CD1c-positive myeloid dendritic cell (primary cell): ENCODE data around the gene GDPD3.
"Not testable (repeated sequence)": the region's sequence is repeated elsewhere in the genome, so short reads cannot be mapped to it uniquely, and the experiment has no call there.

Experiments used
- DNase-seq: peaks from one replicate; pipeline ENCODE4 v3.0.0-alpha.2; 2016; ENCODE audit errors: extremely low spot score

GDPD3 gene

GRCh38 chr16:30124985-30125379 lies 11.6 kb upstream of the GDPD3 start:
- no peak for DNase-seq

- peak; percentile 9 for DNase-seq
Observed at GRCh38 chr16:30122604-30123160, 9.3 kb upstream of the GDPD3 start.

GRCh38 chr16:30121741-30122571 lies 8.6 kb upstream of the GDPD3 start:
- peak; percentile 10 for DNase-seq

GRCh38 chr16:30120340-30121105 lies 7.2 kb upstream of the GDPD3 start:
- DNase-seq: no peak

- DNase-seq: no peak
Observed at GRCh38 chr16:30119428-30119827, 6.1 kb upstream of the GDPD3 start.

GRCh38 chr16:30117768-30118167 lies 4.4 kb upstream of the GDPD3 start:
- no peak for DNase-seq

GRCh38 chr16:30116291-30117207 lies 3.2 kb upstream of the GDPD3 start:
- DNase-seq: no peak

GRCh38 chr16:30115238-30115637 lies 1.9 kb upstream of the GDPD3 start:
- DNase-seq: no peak

GRCh38 chr16:30114833-30115232 lies 1.5 kb upstream of the GDPD3 start:
- DNase-seq: not testable (repeated sequence)

- no peak for DNase-seq
Observed at GRCh38 chr16:30114411-30114810, 1.1 kb upstream of the GDPD3 start.

GRCh38 chr16:30113711-30114333 lies 485 bp upstream of the GDPD3 start:
- DNase-seq: no peak

GRCh38 chr16:30112197-30113030 lies 923 bp downstream of the GDPD3 start:
- DNase-seq: peak; percentile 42

- no peak for DNase-seq
Observed at GRCh38 chr16:30110661-30111060, 2.7 kb downstream of the GDPD3 start.

- DNase-seq: no peak
Observed at GRCh38 chr16:30108059-30108850, 5.1 kb downstream of the GDPD3 start.

- no peak for DNase-seq
Observed at GRCh38 chr16:30104492-30104891, 8.8 kb downstream of the GDPD3 start.

- no peak for DNase-seq
Observed at GRCh38 chr16:30104090-30104489, 9.2 kb downstream of the GDPD3 start.

GRCh38 chr16:30096862-30097563 lies 16.3 kb downstream of the GDPD3 start:
- DNase-seq: peak; percentile 75

- DNase-seq: peak; percentile 90
Observed at GRCh38 chr16:30096105-30096861, 17.1 kb downstream of the GDPD3 start, which contains the start of gene YPEL3. Gene YPEL3 (minus strand): TSS chr16:30096213. CDS start chr16:30095482, 731 bp downstream.
